ENCODE measurements around the gene SERINC2.

DNA sequence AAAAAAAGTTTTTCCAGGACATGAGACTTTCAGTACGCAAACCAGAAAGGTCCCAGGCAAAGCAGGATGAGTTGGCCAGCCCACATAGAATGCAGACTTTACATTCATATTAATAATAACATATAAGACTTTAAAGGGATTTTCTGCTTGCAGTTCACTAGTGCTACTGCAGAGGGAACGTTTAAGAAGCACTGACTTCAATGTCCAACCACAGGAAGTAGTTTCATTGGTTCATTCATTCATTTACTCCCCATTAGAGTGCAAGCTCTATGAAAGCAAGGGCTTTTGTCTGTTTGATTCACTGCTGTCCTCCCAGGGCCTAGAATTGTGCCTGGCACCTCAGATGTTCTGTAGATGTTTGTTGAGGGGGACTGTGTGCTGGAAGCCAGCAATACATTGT is 11.8 kb upstream of the SERINC2 start:
- TF ChIP-seq BHLHE40 (IDR thresholded peaks at IDR 0.05; ENCODE audit: low read depth, low read length) (no peak), CHD2 (IDR thresholded peaks at IDR 0.05; ENCODE audit: low read length, partially characterized antibody) (no peak), HDAC2 (IDR thresholded peaks at IDR 0.05) (no peak)
- TF ChIP-seq, protein P1, sequence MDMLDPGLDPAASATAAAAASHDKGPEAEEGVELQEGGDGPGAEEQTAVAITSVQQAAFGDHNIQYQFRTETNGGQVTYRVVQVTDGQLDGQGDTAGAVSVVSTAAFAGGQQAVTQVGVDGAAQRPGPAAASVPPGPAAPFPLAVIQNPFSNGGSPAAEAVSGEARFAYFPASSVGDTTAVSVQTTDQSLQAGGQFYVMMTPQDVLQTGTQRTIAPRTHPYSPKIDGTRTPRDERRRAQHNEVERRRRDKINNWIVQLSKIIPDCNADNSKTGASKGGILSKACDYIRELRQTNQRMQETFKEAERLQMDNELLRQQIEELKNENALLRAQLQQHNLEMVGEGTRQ (IDR thresholded peaks at IDR 0.05): no peak
- TF ChIP-seq, protein P2, sequence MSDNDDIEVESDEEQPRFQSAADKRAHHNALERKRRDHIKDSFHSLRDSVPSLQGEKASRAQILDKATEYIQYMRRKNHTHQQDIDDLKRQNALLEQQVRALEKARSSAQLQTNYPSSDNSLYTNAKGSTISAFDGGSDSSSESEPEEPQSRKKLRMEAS (IDR thresholded peaks at IDR 0.05): no peak
- TF ChIP-seq, protein P3, sequence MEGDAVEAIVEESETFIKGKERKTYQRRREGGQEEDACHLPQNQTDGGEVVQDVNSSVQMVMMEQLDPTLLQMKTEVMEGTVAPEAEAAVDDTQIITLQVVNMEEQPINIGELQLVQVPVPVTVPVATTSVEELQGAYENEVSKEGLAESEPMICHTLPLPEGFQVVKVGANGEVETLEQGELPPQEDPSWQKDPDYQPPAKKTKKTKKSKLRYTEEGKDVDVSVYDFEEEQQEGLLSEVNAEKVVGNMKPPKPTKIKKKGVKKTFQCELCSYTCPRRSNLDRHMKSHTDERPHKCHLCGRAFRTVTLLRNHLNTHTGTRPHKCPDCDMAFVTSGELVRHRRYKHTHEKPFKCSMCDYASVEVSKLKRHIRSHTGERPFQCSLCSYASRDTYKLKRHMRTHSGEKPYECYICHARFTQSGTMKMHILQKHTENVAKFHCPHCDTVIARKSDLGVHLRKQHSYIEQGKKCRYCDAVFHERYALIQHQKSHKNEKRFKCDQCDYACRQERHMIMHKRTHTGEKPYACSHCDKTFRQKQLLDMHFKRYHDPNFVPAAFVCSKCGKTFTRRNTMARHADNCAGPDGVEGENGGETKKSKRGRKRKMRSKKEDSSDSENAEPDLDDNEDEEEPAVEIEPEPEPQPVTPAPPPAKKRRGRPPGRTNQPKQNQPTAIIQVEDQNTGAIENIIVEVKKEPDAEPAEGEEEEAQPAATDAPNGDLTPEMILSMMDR (IDR thresholded peaks at IDR 0.05): no peak
- TF ChIP-seq, protein P4, sequence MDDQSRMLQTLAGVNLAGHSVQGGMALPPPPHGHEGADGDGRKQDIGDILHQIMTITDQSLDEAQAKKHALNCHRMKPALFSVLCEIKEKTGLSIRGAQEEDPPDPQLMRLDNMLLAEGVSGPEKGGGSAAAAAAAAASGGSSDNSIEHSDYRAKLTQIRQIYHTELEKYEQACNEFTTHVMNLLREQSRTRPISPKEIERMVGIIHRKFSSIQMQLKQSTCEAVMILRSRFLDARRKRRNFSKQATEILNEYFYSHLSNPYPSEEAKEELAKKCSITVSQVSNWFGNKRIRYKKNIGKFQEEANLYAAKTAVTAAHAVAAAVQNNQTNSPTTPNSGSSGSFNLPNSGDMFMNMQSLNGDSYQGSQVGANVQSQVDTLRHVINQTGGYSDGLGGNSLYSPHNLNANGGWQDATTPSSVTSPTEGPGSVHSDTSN (IDR thresholded peaks at IDR 0.05): no peak
